NB4 (cell line): ENCODE results near the gene TSKU.

Experiments
- DNase-seq: peaks from one replicate; pipeline ENCODE4 v3.0.0; 2010; ENCODE audit warnings: low read depth
- H3K4me3 ChIP-seq: one replicate; pipeline ENCODE4 v1.5.1; 2011; ENCODE audit warnings: mild to moderate bottlenecking, low read depth, low read length, moderate library complexity
- MYC ChIP-seq: IDR thresholded peaks from 2 replicates; pipeline ENCODE4 v1.6.1; 2011; ENCODE audit warnings: low read depth, low read length
- POLR2A ChIP-seq: IDR thresholded peaks from 2 replicates; pipeline ENCODE4 v1.6.1; 2011; ENCODE audit warnings: mild to moderate bottlenecking; ENCODE audit not compliant: insufficient read length; ENCODE audit errors: extremely low read depth
- TF ChIP-seq, protein P1 (sequence below): IDR thresholded peaks from one replicate; pipeline ENCODE4 v1.5.1; 2012; ENCODE audit warnings: low read depth, low read length
- TF ChIP-seq, protein P2 (sequence below): IDR thresholded peaks from 2 replicates; pipeline ENCODE4 v1.6.1; 2011; ENCODE audit warnings: low read depth, low read length

TSKU gene

DNA sequence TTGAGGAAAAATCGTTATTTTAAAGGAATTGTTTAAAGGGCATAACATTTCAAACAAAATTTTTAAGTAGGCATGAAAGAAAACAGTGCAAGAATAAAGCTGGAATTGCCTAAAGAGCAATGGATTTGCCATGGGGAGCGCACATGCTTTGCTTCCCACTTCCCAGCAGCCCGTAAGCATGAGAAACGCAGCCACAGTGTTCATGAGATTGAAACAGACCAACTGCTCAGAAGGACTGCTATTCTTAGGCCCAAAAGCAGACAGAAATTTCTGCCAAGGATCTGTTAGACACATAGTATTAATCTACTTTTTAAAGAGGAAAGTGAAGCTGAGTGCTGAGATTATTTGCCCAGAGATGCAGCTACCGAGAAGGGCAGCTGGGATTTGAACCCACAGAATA is 34.2 kb upstream of the TSKU start:
- no peak for DNase-seq
- H3K4me3 ChIP-seq: no peak overlapping the region
- TF ChIP-seq, protein P1, sequence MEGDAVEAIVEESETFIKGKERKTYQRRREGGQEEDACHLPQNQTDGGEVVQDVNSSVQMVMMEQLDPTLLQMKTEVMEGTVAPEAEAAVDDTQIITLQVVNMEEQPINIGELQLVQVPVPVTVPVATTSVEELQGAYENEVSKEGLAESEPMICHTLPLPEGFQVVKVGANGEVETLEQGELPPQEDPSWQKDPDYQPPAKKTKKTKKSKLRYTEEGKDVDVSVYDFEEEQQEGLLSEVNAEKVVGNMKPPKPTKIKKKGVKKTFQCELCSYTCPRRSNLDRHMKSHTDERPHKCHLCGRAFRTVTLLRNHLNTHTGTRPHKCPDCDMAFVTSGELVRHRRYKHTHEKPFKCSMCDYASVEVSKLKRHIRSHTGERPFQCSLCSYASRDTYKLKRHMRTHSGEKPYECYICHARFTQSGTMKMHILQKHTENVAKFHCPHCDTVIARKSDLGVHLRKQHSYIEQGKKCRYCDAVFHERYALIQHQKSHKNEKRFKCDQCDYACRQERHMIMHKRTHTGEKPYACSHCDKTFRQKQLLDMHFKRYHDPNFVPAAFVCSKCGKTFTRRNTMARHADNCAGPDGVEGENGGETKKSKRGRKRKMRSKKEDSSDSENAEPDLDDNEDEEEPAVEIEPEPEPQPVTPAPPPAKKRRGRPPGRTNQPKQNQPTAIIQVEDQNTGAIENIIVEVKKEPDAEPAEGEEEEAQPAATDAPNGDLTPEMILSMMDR: no peak
- no peak for TF ChIP-seq MYC
- no peak for TF ChIP-seq POLR2A

DNA sequence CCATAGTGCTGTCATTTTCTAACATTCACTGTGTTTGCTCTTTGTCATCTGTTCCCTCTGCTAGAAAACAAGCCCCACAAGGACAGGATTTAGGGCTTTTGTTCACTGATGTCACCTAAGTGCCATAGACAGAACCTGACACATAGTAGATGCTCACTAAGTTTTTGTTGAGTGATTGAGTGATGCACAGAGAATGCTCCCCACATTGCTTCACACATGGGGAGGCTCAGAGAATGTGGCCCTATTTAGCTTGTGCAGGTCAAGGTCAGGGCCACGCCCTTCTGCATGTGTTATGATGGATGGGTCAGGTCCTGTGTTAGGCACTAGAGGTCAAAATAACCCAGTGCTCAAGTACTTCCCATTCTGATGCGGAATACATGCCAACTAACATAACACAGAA is 33.1 kb upstream of the TSKU start:
- TF ChIP-seq MYC (no peak), POLR2A (no peak)
- no peak overlapping the region for H3K4me3 ChIP-seq
- no peak for DNase-seq

- DNase-seq: no peak
These were observed 32.4 kb upstream of the TSKU start for GRCh38 chr11:76750746-76751145.

GRCh38 chr11:76752321-76753143 is 30.6 kb upstream of the TSKU start:
- DNase-seq: no peak
- H3K4me3 ChIP-seq: no peak overlapping the region
- TF ChIP-seq, protein P2, sequence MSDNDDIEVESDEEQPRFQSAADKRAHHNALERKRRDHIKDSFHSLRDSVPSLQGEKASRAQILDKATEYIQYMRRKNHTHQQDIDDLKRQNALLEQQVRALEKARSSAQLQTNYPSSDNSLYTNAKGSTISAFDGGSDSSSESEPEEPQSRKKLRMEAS: no peak

More at GRCh38 chr11:76750746-76751145, 32.4 kb upstream of the TSKU start:
- H3K4me3 ChIP-seq: no peak overlapping the region
- TF ChIP-seq, protein P1: no peak
- TF ChIP-seq, protein P2: no peak
- TF ChIP-seq MYC: no peak
- no peak for TF ChIP-seq POLR2A

- H3K4me3 ChIP-seq: no peak overlapping the region
- no peak for DNase-seq
- TF ChIP-seq, protein P1: no peak
- TF ChIP-seq POLR2A: no peak
- TF ChIP-seq MYC: no peak
- TF ChIP-seq, protein P2: no peak
These were observed 29.7 kb upstream of the TSKU start for GRCh38 chr11:76753449-76753848.

DNA sequence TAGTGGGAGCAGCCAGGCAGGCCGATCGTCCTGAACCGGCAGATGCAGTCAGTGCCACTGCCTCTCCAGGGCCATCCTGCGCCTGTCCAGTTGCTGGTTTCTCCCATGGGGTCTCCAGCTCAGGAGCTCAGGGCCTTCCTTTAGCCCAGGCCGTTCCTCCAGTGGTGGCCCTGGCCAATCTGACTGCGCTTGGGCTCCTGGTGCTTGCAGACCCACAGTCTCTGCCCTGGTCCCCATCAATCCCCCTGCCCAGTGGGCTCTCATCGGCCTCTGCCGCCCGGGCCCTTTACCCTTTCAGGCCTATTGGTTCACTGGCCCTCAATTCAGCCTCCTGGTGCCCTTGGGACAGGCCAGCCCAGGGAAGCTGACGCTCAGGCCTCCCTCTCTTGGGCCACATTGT is 29.2 kb upstream of the TSKU start:
- no peak for DNase-seq
- no peak overlapping the region for H3K4me3 ChIP-seq
- TF ChIP-seq, protein P1: no peak
- no peak for TF ChIP-seq POLR2A
- TF ChIP-seq, protein P2: no peak
- no peak for TF ChIP-seq MYC

- H3K4me3 ChIP-seq: no peak overlapping the region
- no peak for DNase-seq
- TF ChIP-seq, protein P2: no peak
- TF ChIP-seq, protein P1: no peak
- TF ChIP-seq POLR2A: no peak
- no peak for TF ChIP-seq MYC
These were observed 26.8 kb upstream of the TSKU start for GRCh38 chr11:76756341-76756741.
